CD4-positive, alpha-beta T cell treated with Interferon gamma for 1 hour (primary cell): Measurements from ENCODE around the gene UST.
"Not testable (repeated sequence)": the region's sequence is repeated elsewhere in the genome, so short reads cannot be mapped to it uniquely, and the experiment has no call there.

ENCODE experiments used
- DNase-seq: peaks from one replicate; pipeline ENCODE4 v3.0.0-alpha.2; 2020

UST gene

GRCh38 chr6:148916485-148916884 lies 169.7 kb downstream of the UST start:
- not testable (repeated sequence) for DNase-seq

- no peak for DNase-seq
These were observed 177.6 kb downstream of the UST start for GRCh38 chr6:148924226-148925012.

GRCh38 chr6:148925701-148926100 lies 178.9 kb downstream of the UST start:
- DNase-seq: no peak

- no peak for DNase-seq
These were observed 179.6 kb downstream of the UST start for GRCh38 chr6:148926478-148926877.

- DNase-seq: no peak
These were observed 180.8 kb downstream of the UST start for GRCh38 chr6:148927586-148927985.

- no peak for DNase-seq
These were observed 182.0 kb downstream of the UST start for GRCh38 chr6:148928811-148929210.

- no peak for DNase-seq
These were observed 185.4 kb downstream of the UST start for GRCh38 chr6:148932208-148932607.

- no peak for DNase-seq
These were observed 185.9 kb downstream of the UST start for GRCh38 chr6:148932731-148933130.

- no peak for DNase-seq
These were observed 187.7 kb downstream of the UST start for GRCh38 chr6:148934539-148934938.

- DNase-seq: no peak
These were observed 188.1 kb downstream of the UST start for GRCh38 chr6:148934961-148935360.

- DNase-seq: no peak
These were observed 189.0 kb downstream of the UST start for GRCh38 chr6:148935705-148936435.

- no peak for DNase-seq
These were observed 196.6 kb downstream of the UST start for GRCh38 chr6:148943451-148943850.

GRCh38 chr6:148944608-148945007 lies 197.8 kb downstream of the UST start:
- DNase-seq: no peak

GRCh38 chr6:148945301-148946021 lies 198.6 kb downstream of the UST start:
- no peak for DNase-seq

GRCh38 chr6:148947621-148948444 lies 201.0 kb downstream of the UST start:
- DNase-seq: peak; percentile 65

- DNase-seq: no peak
These were observed 204.8 kb downstream of the UST start for GRCh38 chr6:148951662-148952061.

- DNase-seq: no peak
These were observed 205.6 kb downstream of the UST start for GRCh38 chr6:148952147-148953035.

- DNase-seq: no peak
These were observed 207.6 kb downstream of the UST start for GRCh38 chr6:148954461-148954860.

- DNase-seq: no peak
These were observed 208.1 kb downstream of the UST start for GRCh38 chr6:148954934-148955333.

GRCh38 chr6:148955441-148955840 lies 208.6 kb downstream of the UST start:
- DNase-seq: no peak

GRCh38 chr6:148956163-148956562 lies 209.3 kb downstream of the UST start:
- not testable (repeated sequence) for DNase-seq

GRCh38 chr6:148957752-148958151 lies 210.9 kb downstream of the UST start:
- DNase-seq: no peak
